GM21529 (cell line): Measurements from ENCODE around the gene FLRT2.

Experiments used
- ATAC-seq: cut with Tn5 transposase; IDR thresholded peaks from one replicate; pipeline ENCODE4 v1.9.1; 2021; ENCODE audit not compliant: unreplicated experiment

The FLRT2 gene

GRCh38 chr14:85644211-85644610 is 114.3 kb downstream of the FLRT2 start:
- no peak for ATAC-seq

- ATAC-seq, result no peak
Observed at GRCh38 chr14:85653029-85653428, 123.1 kb downstream of the FLRT2 start.

- no peak for ATAC-seq
Observed at GRCh38 chr14:85660243-85660922, 130.4 kb downstream of the FLRT2 start.

- no peak for ATAC-seq
Observed at GRCh38 chr14:85662096-85662495, 132.2 kb downstream of the FLRT2 start.

GRCh38 chr14:85663256-85663655 is 133.3 kb downstream of the FLRT2 start:
- ATAC-seq, result no peak

- no peak for ATAC-seq
Observed at GRCh38 chr14:85663667-85664066, 133.7 kb downstream of the FLRT2 start.

GRCh38 chr14:85675957-85676356 is 146.0 kb downstream of the FLRT2 start:
- no peak for ATAC-seq

GRCh38 chr14:85686908-85687307 is 157.0 kb downstream of the FLRT2 start:
- no peak for ATAC-seq

- ATAC-seq, result no peak
Observed at GRCh38 chr14:85687456-85687855, 157.5 kb downstream of the FLRT2 start.

- ATAC-seq, result no peak
Observed at GRCh38 chr14:85688006-85688405, 158.1 kb downstream of the FLRT2 start.

- ATAC-seq, result no peak
Observed at GRCh38 chr14:85695300-85695699, 165.4 kb downstream of the FLRT2 start.

GRCh38 chr14:85701116-85701515 is 171.2 kb downstream of the FLRT2 start:
- ATAC-seq, result no peak

GRCh38 chr14:85701763-85702162 is 171.8 kb downstream of the FLRT2 start:
- no peak for ATAC-seq

- ATAC-seq, result no peak
Observed at GRCh38 chr14:85702191-85702590, 172.2 kb downstream of the FLRT2 start.

GRCh38 chr14:85702997-85703396 is 173.1 kb downstream of the FLRT2 start:
- no peak for ATAC-seq
